HG03378 (cell line): Measurements from ENCODE around the gene ZNF740.
A peak's percentile ranks its signal among the peaks of the same experiment; 100 is the strongest.
"Not testable (repeated sequence)": the region's sequence is repeated elsewhere in the genome, so short reads cannot be mapped to it uniquely, and the experiment has no call there.

Source experiments
- ATAC-seq: cut with Tn5 transposase; IDR thresholded peaks from one replicate; pipeline ENCODE4 v1.9.1; 2021; ENCODE audit warnings: mild to moderate bottlenecking, moderate library complexity; ENCODE audit not compliant: unreplicated experiment

Gene ZNF740

GRCh38 chr12:53180220-53180930, at the start of gene ZNF740, which contains the start of gene CSAD:
Gene ZNF740 (plus strand): TSS chr12:53180722. CDS start chr12:53181984, 1,262 bp downstream.
Gene CSAD (minus strand): TSS chr12:53180925. CDS start chr12:53173470, 7,455 bp downstream.
- peak; percentile 71 for ATAC-seq

- no peak for ATAC-seq
Observed at GRCh38 chr12:53131844-53132243, 48.7 kb upstream of the ZNF740 start.

- ATAC-seq, result no peak
Observed at GRCh38 chr12:53133722-53134121, 46.8 kb upstream of the ZNF740 start.

GRCh38 chr12:53143355-53143754, 37.2 kb upstream of the ZNF740 start:
- no peak for ATAC-seq

GRCh38 chr12:53145383-53146260, 34.9 kb upstream of the ZNF740 start:
- no peak for ATAC-seq

GRCh38 chr12:53147181-53147580, 33.3 kb upstream of the ZNF740 start:
- no peak for ATAC-seq

GRCh38 chr12:53147653-53148052, 32.9 kb upstream of the ZNF740 start:
- ATAC-seq, result no peak

- no peak for ATAC-seq
Observed at GRCh38 chr12:53151039-53151438, 29.5 kb upstream of the ZNF740 start.

GRCh38 chr12:53152390-53152789, 28.1 kb upstream of the ZNF740 start:
- ATAC-seq, result no peak

GRCh38 chr12:53159195-53159839, 21.2 kb upstream of the ZNF740 start:
- peak; percentile 65 for ATAC-seq

GRCh38 chr12:53160000-53160399, 20.5 kb upstream of the ZNF740 start:
- no peak for ATAC-seq

GRCh38 chr12:53160673-53161072, 19.8 kb upstream of the ZNF740 start:
- ATAC-seq, result no peak

- ATAC-seq, result no peak
Observed at GRCh38 chr12:53161119-53161911, 19.2 kb upstream of the ZNF740 start.

GRCh38 chr12:53163008-53163407, 17.5 kb upstream of the ZNF740 start:
- ATAC-seq, result not testable (repeated sequence)

GRCh38 chr12:53166837-53167236, 13.7 kb upstream of the ZNF740 start:
- ATAC-seq, result no peak

GRCh38 chr12:53169644-53170043, 10.9 kb upstream of the ZNF740 start:
- no peak for ATAC-seq

- no peak for ATAC-seq
Observed at GRCh38 chr12:53170215-53170614, 10.3 kb upstream of the ZNF740 start.

GRCh38 chr12:53170876-53171724, 9.4 kb upstream of the ZNF740 start:
- ATAC-seq, result no peak

- no peak for ATAC-seq
Observed at GRCh38 chr12:53171725-53172329, 8.7 kb upstream of the ZNF740 start.
